ENCODE data around the gene OR4K13. TPM values are rescaled to one million over a fixed set of nuclear protein-coding genes. Genes with fewer than 3 reads are reported as not detected.

Gene OR4K13
- not detected for total RNA-seq

GRCh38 chr14:20035938-20036337 is at the start of gene OR4K13:
Gene OR4K13 (minus strand): TSS chr14:20036038. CDS start chr14:20034758, 1,280 bp downstream.
- DNase-seq (ENCODE audit: low spot score) = no peak

- DNase-seq (ENCODE audit: low spot score) = no peak
These were observed 23.9 kb upstream of the OR4K13 start, which contains the start of gene OR4L1 for GRCh38 chr14:20059745-20060144. Gene OR4L1 (plus strand): TSS chr14:20060045. CDS start chr14:20060045, 0 bp downstream.

GRCh38 chr14:20048202-20048601 is 12.4 kb upstream of the OR4K13 start:
- DNase-seq (ENCODE audit: low spot score) = no peak

GRCh38 chr14:20044243-20044642 is 8.4 kb upstream of the OR4K13 start:
- DNase-seq (ENCODE audit: low spot score) = no peak

- DNase-seq (ENCODE audit: low spot score) = no peak
These were observed 389 bp downstream of the OR4K13 start for GRCh38 chr14:20035449-20035848.

GRCh38 chr14:20031058-20031457 is 4.8 kb downstream of the OR4K13 start:
- DNase-seq (ENCODE audit: low spot score) = no peak

- DNase-seq (ENCODE audit: low spot score) = no peak
These were observed 16.5 kb downstream of the OR4K13 start, which contains the start of gene OR4K14 for GRCh38 chr14:20019257-20019865. Gene OR4K14 (minus strand): TSS chr14:20019307. CDS start chr14:20015193, 4,114 bp downstream.

GRCh38 chr14:20008156-20008555 is 27.7 kb downstream of the OR4K13 start:
- no peak for DNase-seq (ENCODE audit: low spot score)

GRCh38 chr14:20002319-20002718 is 33.5 kb downstream of the OR4K13 start:
- no peak for DNase-seq (ENCODE audit: low spot score)

GRCh38 chr14:20001863-20002262 is 34.0 kb downstream of the OR4K13 start, which contains the start of gene OR4Q2:
Gene OR4Q2 (plus strand): TSS chr14:20002163.
- DNase-seq (ENCODE audit: low spot score) = no peak

- DNase-seq (ENCODE audit: low spot score) = no peak
These were observed 42.4 kb downstream of the OR4K13 start for GRCh38 chr14:19993438-19993837.

Other genes with a start within 250 kb of the OR4K13 start
- not detected for gene OR4N2, start 232.3 kb downstream of the OR4K13 start, total RNA-seq
- gene OR4K2, start 160.9 kb downstream of the OR4K13 start, total RNA-seq = not detected
- not detected for gene OR4K5, start 115.4 kb downstream of the OR4K13 start, total RNA-seq
- gene OR4K1, start 105.1 kb downstream of the OR4K13 start, total RNA-seq = not detected
- not detected for gene OR4K15, start 60.4 kb downstream of the OR4K13 start, total RNA-seq
- gene OR4Q2, start 33.9 kb downstream of the OR4K13 start, total RNA-seq = not detected
- not detected for gene OR4K14, start 16.7 kb downstream of the OR4K13 start, total RNA-seq
- gene OR4L1, start 24.0 kb upstream of the OR4K13 start, total RNA-seq = not detected
- gene OR4K17, start 74.7 kb upstream of the OR4K13 start, total RNA-seq = not detected
- not detected for gene OR4N5, start 102.8 kb upstream of the OR4K13 start, total RNA-seq
- gene OR11G2, start 154.9 kb upstream of the OR4K13 start, total RNA-seq = not detected
- not detected for gene OR11H6, start 187.7 kb upstream of the OR4K13 start, total RNA-seq
- not detected for gene OR11H7, start 192.9 kb upstream of the OR4K13 start, total RNA-seq
- gene OR11H4, start 203.2 kb upstream of the OR4K13 start, total RNA-seq = not detected

Data from ureter (tissue), 1 donor.